ENCODE measurements around the gene TRPM4. TPM values are rescaled to one million over a fixed set of nuclear protein-coding genes. Genes with fewer than 3 reads are reported as not detected.
"Not testable (repeated sequence)": the region's sequence is repeated elsewhere in the genome, so short reads cannot be mapped to it uniquely, and the experiment has no call there.

Gene TRPM4
- polyA plus RNA-seq, 1 of the 3 experiments (the other 2 are of a cell fraction), result 20.6 TPM

- H3F3A ChIP-seq (replicated peaks; ENCODE audit: insufficient read depth), result peaks cover 29% of the 10 kb centered on the region
- 89% methylated on average over 7 of the region's 7 CpGs for WGBS (ENCODE audit: low lambda C conversion rate)
- no peaks in the 10 kb centered on the region for H3K79me2 ChIP-seq (ENCODE audit: insufficient read depth)
- no peaks in the 10 kb centered on the region; a peak in 1 of 4 replicates for H3K4me1 ChIP-seq (ENCODE audit: control insufficient read depth in 1 of 2, insufficient read depth in 2 of 2, low read depth in 1 of 2, low read length in 1 of 2)
- no peaks in the 10 kb centered on the region for H4K20me1 ChIP-seq (ENCODE audit: insufficient read depth)
- no peak overlapping the region for H3K4me2 ChIP-seq
- H3K9ac ChIP-seq, result no peak overlapping the region
- no peak overlapping the region for H2AFZ ChIP-seq (ENCODE audit: low read depth)
- no peaks in the 10 kb centered on the region for H3K9me2 ChIP-seq
- no peaks in the 10 kb centered on the region for H3K27me3 ChIP-seq (ENCODE audit: insufficient read depth)
- H3K36me3 ChIP-seq (replicated peaks in 1 of 2; ENCODE audit: control insufficient read depth in 1 of 2, insufficient read depth in 2 of 2, low read length in 1 of 2), result peaks cover 3 to 73% of the 10 kb centered on the region in 2 experiments
- TF ChIP-seq ZBTB33 (IDR thresholded peaks at IDR 0.05; ENCODE audit: borderline replicate concordance, low read depth) (no peak), FOXJ3 (CRISPR knock-in tag; IDR thresholded peaks at IDR 0.05) (no peak), GABPA (IDR thresholded peaks at IDR 0.05; ENCODE audit: low read depth) (no peak), NRF1 (IDR thresholded peaks at IDR 0.05; ENCODE audit: low read depth, low read length) (no peak), TAF1 (IDR thresholded peaks at IDR 0.05; ENCODE audit: borderline replicate concordance, low read depth, low read length) (no peak), GATA2 (CRISPR knock-in tag; IDR thresholded peaks at IDR 0.05) (no peak), MAX (IDR thresholded peaks at IDR 0.05; ENCODE audit: low read depth) (no peak), CHD2 (IDR thresholded peaks at IDR 0.05; ENCODE audit: low read length, partially characterized antibody) (no peak), USF1 (IDR thresholded peaks at IDR 0.05; ENCODE audit: borderline replicate concordance, low read depth) (no peak), EZH2phosphoT487 (IDR thresholded peaks at IDR 0.05; ENCODE audit: borderline replicate concordance, low read depth) (no peak), IRF3 (IDR thresholded peaks at IDR 0.05; ENCODE audit: low read depth, low read length) (no peak), FOSL2 (IDR thresholded peaks at IDR 0.05; ENCODE audit: borderline replicate concordance, low read depth) (no peak), PBX3 (IDR thresholded peaks at IDR 0.05) (no peak), RXRA (IDR thresholded peaks at IDR 0.05; ENCODE audit: borderline replicate concordance, low read depth) (no peak), RCOR1 (IDR thresholded peaks at IDR 0.05; ENCODE audit: low read length) (no peak), POLR2AphosphoS5 (IDR thresholded peaks at IDR 0.05; ENCODE audit: low read depth, low read length) (no peak), RAD21 (IDR thresholded peaks at IDR 0.05; ENCODE audit: low read length) (no peak), ELF1 (IDR thresholded peaks at IDR 0.05) (no peak), SMC3 (IDR thresholded peaks at IDR 0.05; ENCODE audit: low read depth, low read length) (no peak), YY1 (IDR thresholded peaks at IDR 0.05; ENCODE audit: low read depth) (no peak)
- DNase-seq, result no peak
- no peak overlapping the region for H3K4me3 ChIP-seq (ENCODE audit: low read depth in 2 of 2, low read length in 1 of 2)
- no peak overlapping the region for H3K27ac ChIP-seq (ENCODE audit: low read depth in 2 of 2, low read length in 1 of 2)
- ChIA-PET POLR2A (no interaction called here), CTCF (interaction anchor here (2.6 kb wide), 1 partner anchor 107 kb away, joined by 8 read pairs; no protein-coding TSS in a partner anchor)
- H3K9me3 ChIP-seq, result no peaks in the 10 kb centered on the region
These were observed 47.5 kb downstream of the TRPM4 start for GRCh38 chr19:49205114-49205513.

- H3K9me3 ChIP-seq; H3K79me2 ChIP-seq (ENCODE audit: insufficient read depth); H4K20me1 ChIP-seq (ENCODE audit: insufficient read depth); POLR2A ChIA-PET; H3K27me3 ChIP-seq (ENCODE audit: insufficient read depth); H3K4me3 ChIP-seq (ENCODE audit: low read depth in 2 of 2, low read length in 1 of 2); H3K27ac ChIP-seq (ENCODE audit: low read depth in 2 of 2, low read length in 1 of 2); H3K4me2 ChIP-seq; H3K9ac ChIP-seq; H3K4me1 ChIP-seq (ENCODE audit: control insufficient read depth in 1 of 2, insufficient read depth in 2 of 2, low read depth in 1 of 2, low read length in 1 of 2); H3K9me2 ChIP-seq; H2AFZ ChIP-seq (ENCODE audit: low read depth); DNase-seq: not testable (repeated sequence)
- 84% methylated on average over 4 of the region's 4 CpGs for WGBS (ENCODE audit: low lambda C conversion rate)
- Histone ChIP-seq H3K36me3 (replicated peaks in 1 of 2; ENCODE audit: control insufficient read depth in 1 of 2, insufficient read depth in 2 of 2, low read length in 1 of 2) (peaks cover 0 to 49% of the 10 kb centered on the region in 2 experiments), H3F3A (replicated peaks; ENCODE audit: insufficient read depth) (peaks cover 24% of the 10 kb centered on the region)
- CTCF ChIA-PET, result interaction anchor here (0.6 to 3.8 kb wide), 5 partner anchors 11 to 435 kb away, joined by 3 to 41 read pairs (median 13); no protein-coding TSS in a partner anchor
These were observed 51.9 kb downstream of the TRPM4 start for GRCh38 chr19:49209502-49209901.

Data from SK-N-SH (cell line).